ENCODE data around the gene TOP1. TPM values are rescaled to one million over a fixed set of nuclear protein-coding genes. Genes with fewer than 3 reads are reported as not detected.
"Not testable (repeated sequence)": the region's sequence is repeated elsewhere in the genome, so short reads cannot be mapped to it uniquely, and the experiment has no call there.

Gene TOP1
- total RNA-seq, 1 donor from 2014 or later: 26.5 TPM

DNA sequence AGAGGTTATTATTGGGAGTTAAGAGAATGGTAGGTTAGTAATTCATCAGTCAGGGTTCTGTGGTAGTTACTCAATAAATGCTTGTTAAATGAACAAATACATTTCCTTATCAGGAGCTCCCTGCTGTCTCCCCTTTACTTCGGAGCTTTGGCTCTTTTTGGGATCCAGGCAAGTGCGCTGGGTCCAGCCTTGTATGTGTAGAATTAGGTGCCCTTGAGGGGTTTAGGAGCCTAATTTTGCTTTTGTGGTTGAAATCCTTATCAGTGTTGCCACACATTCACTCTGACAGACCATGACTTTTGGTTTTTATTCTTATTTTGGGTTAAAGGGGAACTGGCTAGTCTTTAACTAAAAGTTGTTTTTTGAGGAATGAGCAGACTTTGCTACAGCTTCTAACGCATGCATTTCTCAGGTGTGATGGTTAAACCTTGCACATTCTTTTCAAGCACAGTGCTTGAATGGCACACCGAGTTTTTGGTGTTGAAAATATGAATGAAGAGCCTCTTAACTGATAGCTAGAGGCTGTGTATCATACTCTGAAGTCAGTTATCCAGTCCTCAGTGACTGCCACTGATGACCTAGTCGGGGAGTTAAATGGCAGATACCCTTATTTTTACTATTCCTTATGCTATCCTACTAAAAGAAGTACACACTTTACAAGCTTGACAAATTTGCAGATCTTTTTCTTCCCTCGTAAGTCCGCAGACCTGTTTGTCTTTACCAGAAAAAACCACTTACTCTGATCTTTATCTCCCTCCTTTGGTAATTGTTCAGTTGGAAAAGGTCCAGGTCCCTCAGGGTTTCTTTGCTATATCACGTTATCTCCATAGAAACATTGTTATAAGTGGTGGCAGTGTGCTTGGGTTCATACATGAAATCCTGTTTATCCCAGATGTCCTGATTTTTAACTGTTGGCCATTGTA, 58.0 kb downstream of the TOP1 start:
- DNase-seq (ENCODE audit: low spot score in 2 of 2) (no peak), FAIRE-seq (no peak)

DNA sequence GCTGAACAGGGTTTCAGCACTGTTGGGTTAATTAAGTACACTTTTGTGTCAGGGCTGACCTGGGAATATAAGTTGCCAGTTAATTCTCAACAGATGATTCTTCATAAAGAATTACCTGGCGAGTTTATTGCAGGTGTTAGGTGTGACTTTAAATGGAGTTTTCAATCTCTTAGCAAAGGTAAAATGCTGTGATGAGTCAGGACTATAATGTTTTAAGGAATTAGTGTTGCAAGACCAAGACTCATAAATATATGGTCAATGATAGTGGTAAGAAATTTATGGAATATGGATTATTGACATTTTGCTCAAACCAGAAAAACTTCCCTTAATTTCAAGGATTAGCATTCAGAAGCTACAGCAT, 58.7 kb downstream of the TOP1 start:
- FAIRE-seq: no peak

DNA sequence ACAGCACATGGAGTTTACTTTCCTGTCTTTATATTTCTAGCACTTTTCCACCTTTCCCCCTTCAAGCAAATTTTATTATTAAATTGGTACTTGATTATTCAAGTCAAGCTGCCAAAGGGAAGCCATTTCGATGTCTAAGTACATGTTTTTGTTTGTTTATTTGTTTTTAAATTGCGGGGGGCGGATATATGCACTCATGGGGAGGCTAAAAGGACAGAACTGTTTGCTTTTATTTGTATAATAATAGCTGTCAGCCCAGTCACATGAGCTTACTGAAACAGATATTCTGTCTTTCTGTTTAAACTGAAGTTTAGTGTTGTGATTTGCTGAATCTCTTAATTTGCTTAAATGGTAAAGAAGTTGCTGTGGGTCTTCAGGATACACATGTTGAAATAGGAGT, 59.2 kb downstream of the TOP1 start:
- DNase-seq (ENCODE audit: low spot score in 2 of 2) (no peak), FAIRE-seq (no peak)

More for the DNA sequence above, 58.7 kb downstream of the TOP1 start:
- DNase-seq (ENCODE audit: low spot score in 2 of 2): no peak

DNA sequence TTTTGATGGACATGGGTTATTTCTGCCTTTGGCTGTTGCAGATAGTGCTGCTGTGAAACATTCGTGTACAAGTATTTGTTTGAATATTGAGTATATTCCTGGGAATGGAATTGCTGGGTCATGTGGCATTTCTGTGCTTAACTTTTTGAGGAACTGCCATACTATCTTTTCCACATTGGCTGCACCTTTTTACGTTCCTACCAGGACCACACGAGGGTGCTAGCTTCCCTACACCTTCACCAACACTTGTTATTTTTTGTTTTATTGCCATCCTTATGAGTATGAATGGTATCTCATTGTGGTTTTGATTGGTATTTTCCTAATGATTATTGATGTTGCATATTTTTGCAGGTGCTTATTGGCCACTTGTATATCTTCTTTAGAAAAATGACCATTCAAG, 60.9 kb downstream of the TOP1 start:
- no peak for FAIRE-seq
- no peak for DNase-seq (ENCODE audit: low spot score in 2 of 2)

DNA sequence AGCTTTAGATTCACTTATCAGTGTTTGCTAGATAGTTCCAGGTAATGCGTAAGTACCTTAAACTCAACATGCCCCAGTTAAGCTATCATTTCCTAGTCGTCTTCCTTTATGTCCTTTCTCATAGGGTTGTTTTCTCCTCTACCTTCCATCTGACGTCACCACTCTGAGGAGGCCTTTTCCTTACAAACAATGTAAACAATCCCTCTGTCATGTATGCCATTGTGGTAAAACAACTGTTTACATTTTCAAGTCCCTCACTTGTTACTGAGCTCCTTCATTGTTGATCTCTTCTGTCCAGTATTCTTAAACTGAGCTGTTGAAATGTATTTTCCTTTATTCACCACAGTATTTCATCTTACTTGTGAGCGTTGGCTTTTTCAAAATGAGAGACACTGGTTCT, 63.3 kb downstream of the TOP1 start:
- DNase-seq (ENCODE audit: low spot score in 2 of 2) (no peak), FAIRE-seq (no peak)

DNA sequence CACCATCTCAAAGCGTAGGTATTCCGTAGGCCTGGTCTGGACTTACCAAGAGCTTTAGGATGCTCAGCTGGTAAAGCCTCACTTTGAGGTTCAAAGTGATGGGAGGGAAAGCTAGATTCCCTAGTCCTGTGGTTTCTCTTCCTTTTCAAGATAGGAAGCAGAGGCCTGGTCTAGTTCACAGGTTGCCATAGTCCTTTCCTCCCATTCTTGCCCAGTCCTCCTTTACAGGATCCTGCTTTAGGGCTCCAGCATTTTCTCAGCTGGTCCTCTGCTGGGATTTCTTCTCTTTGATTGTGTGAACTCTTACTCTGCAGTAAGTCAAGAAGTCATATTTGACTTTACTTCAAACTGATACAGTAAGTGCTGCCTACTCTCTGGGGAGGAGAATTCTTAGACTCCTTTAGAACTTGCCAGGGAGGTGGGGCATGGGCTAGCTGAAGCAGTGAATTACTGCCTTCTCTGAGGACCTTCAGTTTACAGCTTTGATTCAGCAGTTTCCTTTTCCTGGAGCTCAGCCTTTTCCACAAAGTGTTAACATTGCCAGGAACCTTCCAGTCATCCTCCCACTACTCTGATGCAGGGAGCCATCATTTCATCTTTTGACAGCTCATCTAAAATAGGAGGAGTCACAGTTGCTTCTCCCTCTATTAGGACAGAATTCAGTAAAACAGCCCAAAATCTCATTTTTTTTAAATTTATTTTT, 65.9 kb downstream of the TOP1 start:
- DNase-seq (ENCODE audit: low spot score in 2 of 2) (no peak), FAIRE-seq (no peak)

DNA sequence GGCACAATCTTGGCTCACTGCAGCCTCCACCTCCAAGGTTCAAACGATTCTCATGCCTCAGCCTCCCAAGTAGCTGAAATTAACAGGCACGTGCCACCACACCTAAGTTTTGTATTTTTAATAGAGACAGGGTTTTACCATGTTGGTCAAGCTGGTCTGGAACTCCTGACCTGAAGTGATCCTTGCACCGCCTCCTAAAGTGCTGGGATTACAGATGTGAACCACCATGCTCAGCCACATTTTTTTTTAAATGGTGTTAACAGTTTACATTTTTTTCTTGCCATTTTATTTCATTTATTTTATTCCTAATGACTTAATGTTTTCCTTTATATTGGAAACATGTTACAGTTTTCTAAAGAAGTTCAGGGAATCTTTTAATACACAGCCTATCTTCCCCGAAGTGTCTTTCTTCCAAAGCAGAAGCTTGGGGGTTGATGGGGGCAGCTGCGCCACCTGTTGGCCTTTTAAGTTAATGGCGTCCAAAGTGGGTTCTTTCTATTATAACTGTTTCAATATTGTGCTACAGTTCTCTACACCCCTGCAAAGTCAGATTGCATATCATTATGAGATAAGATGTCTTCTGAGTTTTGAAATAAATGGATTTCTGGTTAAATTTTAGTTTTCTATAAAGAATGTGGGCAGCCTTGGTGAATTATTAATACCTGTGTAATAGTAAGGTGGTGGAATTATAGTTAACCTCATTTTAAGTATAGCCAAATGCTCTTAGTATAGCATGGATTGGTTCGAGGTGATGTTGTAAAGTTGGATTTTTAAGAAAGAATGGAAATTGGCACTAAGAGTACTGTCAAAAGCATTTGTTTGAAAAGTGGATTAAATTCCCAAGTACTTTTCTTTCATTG, 66.7 kb downstream of the TOP1 start:
- peak; percentile 40 for FAIRE-seq
- peak; percentile 10 to 38 for DNase-seq (ENCODE audit: low spot score in 2 of 2)

DNA sequence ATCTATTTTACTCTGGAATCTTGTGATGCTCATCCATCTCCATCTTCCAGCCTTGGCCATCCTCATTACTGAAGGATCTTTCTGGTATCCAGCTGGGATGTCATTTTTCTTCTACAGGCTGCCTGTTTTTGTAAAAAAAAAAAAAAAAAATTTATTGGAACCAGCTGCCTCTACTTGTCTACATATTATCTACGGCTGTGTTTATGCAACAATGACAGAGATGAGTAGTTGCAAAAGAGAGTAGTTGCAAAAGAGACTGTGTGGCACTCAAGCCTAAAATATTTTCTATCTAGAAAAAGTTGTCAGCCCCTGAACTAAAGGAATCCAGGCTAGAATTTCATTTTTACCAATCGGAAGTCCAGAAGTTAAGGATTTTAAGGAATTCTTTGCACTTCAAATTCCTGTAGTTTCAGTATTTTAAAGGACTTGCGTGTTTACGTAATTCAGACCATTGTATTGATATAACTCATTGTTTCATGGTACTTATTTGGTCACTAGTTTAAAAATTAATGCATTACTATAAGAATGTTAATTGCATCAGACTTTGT, 70.2 kb downstream of the TOP1 start:
- FAIRE-seq (no peak), DNase-seq (ENCODE audit: low spot score in 2 of 2) (no peak)

DNA sequence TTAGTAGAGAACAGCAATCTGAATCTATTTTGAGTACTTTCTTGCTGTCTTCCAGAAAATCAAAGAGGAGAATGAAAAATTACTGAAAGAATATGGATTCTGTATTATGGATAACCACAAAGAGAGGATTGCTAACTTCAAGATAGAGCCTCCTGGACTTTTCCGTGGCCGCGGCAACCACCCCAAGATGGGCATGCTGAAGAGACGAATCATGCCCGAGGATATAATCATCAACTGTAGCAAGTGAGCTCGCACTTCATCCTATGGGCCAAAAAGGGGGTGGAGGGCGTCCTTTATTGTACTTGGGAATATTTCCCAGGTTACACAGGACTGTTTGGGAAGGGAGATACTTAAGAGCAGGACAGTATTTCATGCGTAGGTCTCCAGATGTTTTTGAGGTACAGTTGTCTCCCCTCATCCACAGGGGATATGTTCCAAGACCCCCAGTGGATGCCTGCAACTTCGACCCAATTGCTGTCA, 71.4 kb downstream of the TOP1 start:
- DNase-seq (ENCODE audit: low spot score in 2 of 2) (no peak), FAIRE-seq (no peak)

DNA sequence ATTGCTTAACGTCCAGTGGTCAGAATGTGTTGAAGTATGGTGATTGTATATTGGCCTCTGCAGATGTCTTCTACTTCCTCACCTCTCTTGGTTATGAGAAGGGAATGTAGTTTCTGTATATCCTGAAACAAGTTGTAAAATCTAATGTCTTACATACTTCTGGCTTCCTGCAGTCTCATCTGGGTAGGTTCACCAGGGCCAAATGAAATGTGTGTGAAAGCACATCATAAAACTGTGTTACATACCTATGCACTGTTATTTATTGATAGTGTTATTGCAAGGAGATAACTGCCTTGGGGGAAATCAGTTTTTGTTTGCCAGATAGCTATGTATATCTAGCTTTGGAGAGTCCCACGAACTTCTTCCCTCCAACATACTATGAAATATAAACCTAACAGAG, 73.0 kb downstream of the TOP1 start:
- FAIRE-seq: no peak

DNA sequence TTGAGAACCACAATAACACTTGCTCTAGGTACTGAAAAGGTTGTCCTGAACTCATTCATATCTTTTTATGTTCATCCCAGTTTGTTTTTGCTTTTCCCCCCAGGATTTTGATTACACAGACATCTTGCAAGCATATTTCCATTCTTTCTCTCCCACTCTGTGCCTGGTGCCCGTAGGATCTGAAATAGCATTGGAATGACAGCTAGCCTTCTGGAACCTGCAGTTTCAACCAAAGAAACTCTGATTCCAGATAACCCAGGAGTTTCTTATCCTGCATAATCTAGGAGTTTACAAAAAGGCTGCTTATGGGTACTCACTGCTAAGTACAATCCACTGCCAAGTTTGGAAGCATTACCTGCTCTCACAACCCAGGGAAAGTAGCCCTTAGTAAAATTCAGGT, 79.9 kb downstream of the TOP1 start:
- FAIRE-seq (no peak), DNase-seq (ENCODE audit: low spot score in 2 of 2) (no peak)

More for the DNA sequence above, 73.0 kb downstream of the TOP1 start:
- no peak for DNase-seq (ENCODE audit: low spot score in 2 of 2)

DNA sequence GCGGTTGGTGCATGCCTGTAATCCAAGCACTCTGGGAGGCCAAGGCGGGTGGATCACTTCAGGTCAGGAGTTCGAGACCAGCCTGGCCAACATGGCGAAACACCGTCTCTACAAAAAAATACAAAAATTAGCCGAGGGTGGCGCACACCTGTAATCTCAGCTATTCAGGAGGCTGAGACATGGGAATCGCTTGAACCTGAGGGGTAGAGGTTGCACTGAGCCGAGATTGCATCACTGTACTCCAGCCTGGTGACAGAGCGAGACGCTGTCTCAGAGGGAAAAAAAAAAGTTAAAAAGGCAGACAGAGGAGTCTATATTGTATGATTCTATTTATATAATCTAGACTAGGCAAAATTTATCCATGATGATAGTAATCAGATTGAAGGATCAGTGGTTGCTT, 81.4 kb downstream of the TOP1 start:
- DNase-seq (ENCODE audit: low spot score in 2 of 2) (no peak), FAIRE-seq (no peak)

DNA sequence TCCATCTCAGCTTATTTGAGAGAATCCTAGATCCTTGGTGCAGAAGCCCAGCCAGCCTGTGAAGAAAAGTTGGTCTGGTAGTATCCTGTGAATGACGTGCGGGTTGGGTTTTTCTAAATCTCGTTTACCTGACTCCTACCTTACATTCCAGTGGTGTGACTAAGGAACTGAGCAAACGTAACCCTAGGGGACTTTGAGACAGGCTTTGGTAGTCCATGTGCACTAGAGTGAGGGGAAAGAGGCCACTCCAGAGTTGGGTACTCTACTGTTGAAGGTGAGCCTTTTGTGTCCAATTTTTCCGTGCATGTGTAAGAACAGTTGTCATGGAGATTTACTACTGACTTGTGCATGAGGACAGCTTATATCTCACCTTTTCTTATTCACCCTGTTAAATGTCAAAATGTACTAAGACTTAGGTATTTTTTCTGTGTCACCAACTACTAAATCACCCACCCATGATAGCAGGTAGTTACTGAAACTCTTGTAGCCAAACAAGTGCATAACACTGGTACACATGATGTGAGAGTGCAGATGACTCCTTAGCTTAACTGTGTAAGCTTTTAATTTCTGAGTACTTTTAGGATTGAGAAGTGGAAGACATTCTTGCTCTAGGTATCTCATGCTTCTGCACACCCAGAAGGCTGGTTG, 82.4 kb downstream of the TOP1 start:
- DNase-seq (ENCODE audit: low spot score in 2 of 2): no peak
- FAIRE-seq: no peak

DNA sequence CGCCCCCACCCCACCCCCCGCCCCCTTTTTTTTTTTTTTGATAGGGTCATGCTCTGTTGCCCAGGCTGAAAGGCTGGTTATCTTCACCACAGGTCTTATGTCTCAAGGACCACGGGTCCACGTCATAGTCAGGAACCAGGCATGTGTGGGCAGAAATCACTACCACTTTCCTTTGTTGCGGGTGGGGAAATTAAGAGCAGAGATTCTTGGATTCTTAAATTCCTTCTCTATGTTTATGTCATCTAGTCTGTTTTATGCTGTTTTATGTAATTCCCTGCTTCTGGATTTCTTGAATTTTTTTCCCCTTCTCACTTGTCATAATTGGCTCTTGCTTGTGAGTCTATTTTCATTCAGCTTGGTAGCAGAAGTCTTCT, 82.9 kb downstream of the TOP1 start:
- FAIRE-seq: no peak
- DNase-seq (ENCODE audit: low spot score in 2 of 2): no peak

DNA sequence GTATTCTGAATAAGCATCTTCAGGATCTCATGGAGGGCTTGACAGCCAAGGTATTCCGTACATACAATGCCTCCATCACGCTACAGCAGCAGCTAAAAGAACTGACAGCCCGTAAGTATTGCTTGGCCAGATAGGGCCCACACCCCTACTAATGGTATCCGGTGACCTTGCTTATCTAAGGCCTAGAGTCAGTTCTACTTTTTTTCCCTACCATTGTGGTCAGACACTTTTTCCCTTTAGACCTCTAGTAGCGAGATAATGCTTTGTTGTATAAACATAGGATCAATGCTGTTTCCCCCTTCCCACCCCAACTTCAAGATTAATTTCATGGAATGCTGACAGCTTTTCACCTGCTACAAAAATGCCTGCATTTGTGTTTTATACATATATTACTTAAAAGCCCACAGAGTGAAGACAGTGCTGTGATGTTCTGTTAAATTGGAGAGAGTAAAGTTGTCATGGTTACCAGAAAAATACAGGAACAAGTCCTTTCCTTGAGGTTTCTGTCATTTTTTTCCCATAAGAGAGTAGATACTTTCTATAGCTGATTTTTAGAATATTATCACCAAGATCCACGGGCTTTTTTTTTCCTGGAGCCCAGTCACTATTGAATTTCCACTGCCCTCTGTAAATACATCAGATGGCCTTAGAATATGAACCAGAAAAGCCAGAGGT, 87.8 kb downstream of the TOP1 start:
- FAIRE-seq (no peak), DNase-seq (ENCODE audit: low spot score in 2 of 2) (no peak)

DNA sequence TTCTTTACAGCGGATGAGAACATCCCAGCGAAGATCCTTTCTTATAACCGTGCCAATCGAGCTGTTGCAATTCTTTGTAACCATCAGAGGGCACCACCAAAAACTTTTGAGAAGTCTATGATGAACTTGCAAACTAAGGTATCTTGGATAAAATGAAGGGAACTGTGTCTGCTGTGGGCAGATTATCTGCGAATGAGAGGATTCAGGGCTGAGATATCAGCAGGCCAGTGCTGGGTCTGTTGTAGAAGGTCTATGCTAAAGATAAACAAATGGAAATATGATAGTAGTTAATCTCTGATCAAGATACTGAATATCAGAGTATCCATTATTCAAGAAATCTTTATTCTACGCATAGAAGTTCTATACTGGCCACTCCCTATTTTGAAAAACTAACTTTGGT, 89.5 kb downstream of the TOP1 start:
- not testable (repeated sequence) for DNase-seq (ENCODE audit: low spot score in 2 of 2); FAIRE-seq

DNA sequence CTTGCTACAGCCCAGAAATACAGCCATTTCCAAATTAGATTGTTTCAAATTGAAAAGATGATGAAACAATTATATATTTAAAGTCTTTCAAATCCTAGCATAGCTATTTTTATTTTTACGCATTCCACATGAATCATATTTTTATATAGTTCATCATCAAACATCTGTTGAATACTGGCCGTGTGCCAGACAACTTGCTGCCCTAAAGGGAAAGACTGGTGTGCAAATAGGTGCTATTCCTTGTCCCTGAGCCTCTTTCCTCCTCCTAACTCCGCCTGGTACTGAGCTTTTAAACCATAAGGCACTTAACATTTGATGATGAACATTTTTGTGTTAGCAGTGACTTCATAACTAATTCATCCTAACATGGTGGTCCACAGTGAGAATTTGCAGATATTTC, 90.0 kb downstream of the TOP1 start:
- FAIRE-seq (no peak), DNase-seq (ENCODE audit: low spot score in 2 of 2) (no peak)

DNA sequence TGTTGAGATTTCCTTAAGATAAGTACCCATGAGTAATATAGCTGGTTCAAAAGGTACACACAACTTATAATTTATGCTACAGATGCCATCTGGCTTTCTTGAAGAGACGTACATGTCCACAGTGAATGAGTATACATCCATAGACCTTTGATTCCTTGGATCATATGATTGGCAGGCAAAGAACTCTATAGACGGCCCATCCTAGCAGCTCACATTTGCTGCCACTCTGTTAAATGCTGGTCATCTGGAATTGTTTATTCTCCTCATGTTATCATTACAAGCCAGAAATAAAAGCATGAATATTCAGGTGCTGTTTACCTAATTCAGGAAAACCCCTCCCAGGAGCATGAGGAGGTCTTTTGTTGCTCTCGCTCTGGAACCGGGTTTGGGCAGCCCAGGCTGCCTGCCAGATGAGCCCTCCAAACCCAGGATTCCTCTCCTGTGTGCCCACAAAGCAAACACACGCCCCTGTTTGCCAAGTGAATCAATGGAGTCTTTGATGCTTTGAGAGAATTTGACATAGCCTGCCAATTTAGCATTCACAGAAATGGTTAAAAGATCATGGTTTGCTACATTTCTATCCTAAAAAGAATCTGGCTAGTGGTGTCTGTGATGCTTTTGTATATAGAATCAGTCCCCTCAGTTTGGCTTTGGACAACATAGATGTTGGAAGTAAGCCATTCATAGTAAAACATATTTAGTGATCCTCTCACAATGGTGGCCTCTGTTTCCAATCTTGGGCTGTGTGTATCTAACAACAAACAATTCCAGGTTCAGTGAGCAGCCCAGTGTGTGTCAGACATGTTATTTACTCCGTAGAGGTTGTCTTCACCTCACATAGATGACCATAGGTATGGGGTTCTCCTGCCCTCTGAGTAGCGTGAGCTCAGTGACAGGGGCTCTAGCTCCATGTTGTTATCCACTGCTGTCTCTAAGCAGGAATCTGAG, 91.3 kb downstream of the TOP1 start:
- DNase-seq (ENCODE audit: low spot score in 2 of 2): no peak
- no peak for FAIRE-seq

All from frontal cortex (tissue), 4 donors.